Mesothelial cell of epicardium (in vitro differentiated cells): ENCODE data around the gene SMOC2. TPM values are rescaled to one million over a fixed set of nuclear protein-coding genes. Genes with fewer than 3 reads are reported as not detected.

ENCODE experiments used
- DNase-seq, 2 experiments: peaks; one replicate each; pipeline ENCODE4 v3.0.0; 2021; ENCODE audit warnings: low spot score in 2 of 2; ENCODE audit not compliant: unreplicated experiment in 2 of 2
- H3K27ac Mint-ChIP-seq: 2 replicates; pipeline ENCODE4 v1.8.0; 2021; ENCODE audit warnings: mixed read lengths
- H3K27me3 Mint-ChIP-seq: 2 replicates; pipeline ENCODE4 v1.8.0; 2021; ENCODE audit warnings: low read depth, mixed read lengths
- H3K36me3 Mint-ChIP-seq: 2 replicates; pipeline ENCODE4 v1.8.0; 2021; ENCODE audit warnings: mixed read lengths
- H3K4me1 Mint-ChIP-seq: 2 replicates; pipeline ENCODE4 v1.8.0; 2021; ENCODE audit warnings: mixed read lengths
- H3K4me3 Mint-ChIP-seq: 2 replicates; pipeline ENCODE4 v1.8.0; 2021; ENCODE audit warnings: mild to moderate bottlenecking, moderate library complexity, mixed read lengths
- H3K9me3 Mint-ChIP-seq: 2 replicates; pipeline ENCODE4 v1.8.0; 2021; ENCODE audit warnings: mixed read lengths
- total RNA-seq: library from RNA; stranded (reverse); gene quantifications from 3 replicates; pipeline ENCODE4 v1.2.1, GENCODE V29; 2021
- TF ChIP-seq, protein P1 (sequence below): fragments of 200-600 bp; sonication (generic); IDR thresholded peaks from one replicate; pipeline ENCODE4 v1.5.0; 2021; ENCODE audit warnings: antibody characterized with exemption; ENCODE audit not compliant: unreplicated experiment

The SMOC2 gene, protein sequence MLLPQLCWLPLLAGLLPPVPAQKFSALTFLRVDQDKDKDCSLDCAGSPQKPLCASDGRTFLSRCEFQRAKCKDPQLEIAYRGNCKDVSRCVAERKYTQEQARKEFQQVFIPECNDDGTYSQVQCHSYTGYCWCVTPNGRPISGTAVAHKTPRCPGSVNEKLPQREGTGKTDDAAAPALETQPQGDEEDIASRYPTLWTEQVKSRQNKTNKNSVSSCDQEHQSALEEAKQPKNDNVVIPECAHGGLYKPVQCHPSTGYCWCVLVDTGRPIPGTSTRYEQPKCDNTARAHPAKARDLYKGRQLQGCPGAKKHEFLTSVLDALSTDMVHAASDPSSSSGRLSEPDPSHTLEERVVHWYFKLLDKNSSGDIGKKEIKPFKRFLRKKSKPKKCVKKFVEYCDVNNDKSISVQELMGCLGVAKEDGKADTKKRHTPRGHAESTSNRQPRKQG
- 4.4 to 4.9 TPM (median 4.8 TPM) in 3 replicates for total RNA-seq

DNA sequence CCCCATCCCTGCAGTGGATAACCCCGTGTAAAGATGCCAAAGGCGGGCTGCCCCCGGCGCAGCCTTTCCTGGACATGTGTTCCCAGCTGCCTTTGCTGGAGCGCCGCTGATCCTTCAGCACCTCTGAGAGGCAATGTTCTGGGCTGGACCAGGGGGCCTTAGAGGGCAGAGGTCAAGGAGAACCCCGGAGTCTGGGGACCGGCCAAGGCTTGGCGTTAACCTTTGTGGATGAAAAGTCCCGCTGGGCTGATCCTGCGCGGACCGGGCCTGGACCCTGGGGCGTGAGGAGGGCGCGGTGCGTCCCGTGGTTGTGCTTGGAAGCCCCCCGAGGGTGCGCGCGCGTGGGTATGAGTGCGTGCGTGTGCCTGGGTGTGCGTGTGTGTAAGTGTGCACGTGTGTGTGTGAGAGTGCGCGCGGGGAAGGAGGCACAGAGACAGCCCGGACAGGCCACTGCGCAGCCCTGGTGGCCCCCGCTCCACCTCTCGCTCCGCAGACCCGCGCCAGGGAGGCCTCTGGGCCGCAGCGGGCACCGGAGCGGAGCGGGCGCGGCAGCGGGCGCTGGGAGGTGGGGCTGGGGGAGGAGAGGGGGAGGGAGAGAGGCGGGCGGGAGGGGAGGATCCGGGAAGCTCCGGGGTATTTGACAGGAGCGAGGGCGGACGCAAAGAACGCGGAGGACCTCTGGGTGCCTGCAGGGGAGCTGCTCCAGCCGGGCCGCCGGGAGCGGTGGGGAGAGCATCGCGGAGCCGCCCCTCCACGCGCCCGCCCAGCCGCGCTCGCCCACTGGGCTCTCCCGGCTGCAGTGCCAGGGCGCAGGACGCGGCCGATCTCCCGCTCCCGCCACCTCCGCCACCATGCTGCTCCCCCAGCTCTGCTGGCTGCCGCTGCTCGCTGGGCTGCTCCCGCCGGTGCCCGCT lies at the start of gene SMOC2:
Gene SMOC2 (plus strand): TSS at position 665 of the 914 bp plus-strand sequence. CDS start 187 bp downstream, at position 852.
- TF ChIP-seq, protein P1, sequence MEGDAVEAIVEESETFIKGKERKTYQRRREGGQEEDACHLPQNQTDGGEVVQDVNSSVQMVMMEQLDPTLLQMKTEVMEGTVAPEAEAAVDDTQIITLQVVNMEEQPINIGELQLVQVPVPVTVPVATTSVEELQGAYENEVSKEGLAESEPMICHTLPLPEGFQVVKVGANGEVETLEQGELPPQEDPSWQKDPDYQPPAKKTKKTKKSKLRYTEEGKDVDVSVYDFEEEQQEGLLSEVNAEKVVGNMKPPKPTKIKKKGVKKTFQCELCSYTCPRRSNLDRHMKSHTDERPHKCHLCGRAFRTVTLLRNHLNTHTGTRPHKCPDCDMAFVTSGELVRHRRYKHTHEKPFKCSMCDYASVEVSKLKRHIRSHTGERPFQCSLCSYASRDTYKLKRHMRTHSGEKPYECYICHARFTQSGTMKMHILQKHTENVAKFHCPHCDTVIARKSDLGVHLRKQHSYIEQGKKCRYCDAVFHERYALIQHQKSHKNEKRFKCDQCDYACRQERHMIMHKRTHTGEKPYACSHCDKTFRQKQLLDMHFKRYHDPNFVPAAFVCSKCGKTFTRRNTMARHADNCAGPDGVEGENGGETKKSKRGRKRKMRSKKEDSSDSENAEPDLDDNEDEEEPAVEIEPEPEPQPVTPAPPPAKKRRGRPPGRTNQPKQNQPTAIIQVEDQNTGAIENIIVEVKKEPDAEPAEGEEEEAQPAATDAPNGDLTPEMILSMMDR, result no peak
- peak within 1 kb of the TSS; percentile 63 for H3K4me3 Mint-ChIP-seq
- peaks cover 7% of the 10 kb centered on the region for H3K9me3 Mint-ChIP-seq
- peak within 1 kb of the TSS; percentile 6 for H3K27ac Mint-ChIP-seq
- peaks cover 74% of the 10 kb centered on the region for H3K27me3 Mint-ChIP-seq
- H3K4me1 Mint-ChIP-seq, result peaks cover 26% of the 10 kb centered on the region
- H3K36me3 Mint-ChIP-seq, result no peaks in the 10 kb centered on the region
- DNase-seq, result peak in 1 of 2 experiments; percentile 51

DNA sequence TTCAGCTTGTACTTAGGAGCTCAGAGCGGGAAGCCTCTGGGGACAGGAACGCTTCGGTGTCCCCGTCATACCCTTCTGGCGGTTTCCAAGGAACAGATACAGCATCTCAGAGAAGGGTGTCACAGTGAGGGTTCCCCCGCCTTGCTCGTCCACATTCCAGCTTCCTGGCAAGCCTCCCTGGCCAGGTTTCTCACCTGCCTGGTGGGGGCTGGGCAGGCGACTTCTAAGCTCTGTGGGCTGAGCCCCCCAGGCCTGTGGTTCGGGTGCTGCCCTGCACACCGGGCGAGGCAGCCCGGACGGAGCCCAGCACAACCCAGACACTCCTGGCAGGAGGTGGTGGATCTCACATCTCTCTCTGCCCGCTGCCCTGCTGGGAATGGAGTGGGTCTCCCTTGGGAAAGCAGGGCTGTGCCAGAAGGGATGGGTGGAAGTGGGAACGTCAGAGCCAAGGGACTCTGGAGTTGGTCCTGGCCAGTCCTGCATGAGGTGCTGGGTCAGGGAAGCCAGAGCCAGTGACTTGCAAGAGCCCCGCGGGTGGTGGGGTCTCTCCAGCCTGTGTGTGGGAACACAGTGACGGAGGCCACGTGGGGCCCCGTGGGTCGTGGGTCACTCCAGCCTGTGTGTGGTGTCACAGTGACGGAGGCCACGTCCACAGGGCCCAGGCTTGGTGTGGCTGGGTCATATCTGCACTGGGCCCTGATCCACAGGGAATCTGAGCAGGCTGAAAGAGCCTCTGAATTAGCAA lies 47.7 kb upstream of the SMOC2 start:
- no peak for DNase-seq
- Mint-ChIP-seq H3K4me3 (no peak overlapping the region), H3K27me3 (peaks cover 1% of the 10 kb centered on the region), H3K27ac (no peak overlapping the region), H3K36me3 (no peaks in the 10 kb centered on the region), H3K4me1 (peaks cover 8% of the 10 kb centered on the region), H3K9me3 (peaks cover 3% of the 10 kb centered on the region)
- TF ChIP-seq, protein P1, result no peak

DNA sequence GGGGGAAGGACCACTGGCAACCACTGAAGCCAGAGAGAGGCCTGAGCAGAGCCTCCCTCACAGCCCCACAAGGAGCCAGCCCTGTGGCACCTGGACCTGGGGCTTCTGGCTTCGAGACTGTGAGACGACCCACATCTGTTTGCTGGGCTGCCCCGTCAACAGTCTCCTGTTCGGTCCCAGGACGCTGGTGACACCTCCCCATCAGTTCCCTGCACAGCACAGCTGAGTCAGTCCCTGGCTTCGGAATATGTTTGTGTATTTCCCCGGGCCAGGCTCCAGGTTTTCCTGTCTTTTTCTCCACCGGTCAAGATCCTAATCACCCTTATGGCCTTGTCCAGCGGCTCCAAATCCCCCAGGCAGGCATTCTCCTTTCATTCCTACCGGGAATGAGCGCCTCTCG lies 46.4 kb upstream of the SMOC2 start:
- H3K27me3 Mint-ChIP-seq, result peaks cover 2% of the 10 kb centered on the region

DNA sequence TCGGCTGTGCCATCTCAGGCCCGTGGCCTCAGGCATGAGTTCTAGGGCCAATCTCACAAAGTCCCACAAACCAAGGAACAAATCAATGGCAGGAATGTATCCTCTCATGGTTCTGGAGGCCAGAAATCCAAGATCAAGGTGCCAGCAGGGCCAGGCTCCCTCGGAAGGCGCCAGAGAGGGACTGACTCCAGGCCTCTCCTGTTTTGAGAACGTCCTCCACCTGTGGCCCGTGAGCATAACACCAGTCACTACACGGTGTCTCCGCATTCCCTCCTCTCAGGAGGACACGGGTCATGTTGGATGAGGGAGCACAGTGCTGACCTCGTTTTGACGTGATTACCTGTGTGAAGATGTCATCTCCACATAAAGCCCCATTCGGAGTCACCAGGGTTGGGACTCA lies 45.0 kb upstream of the SMOC2 start:
- Mint-ChIP-seq H3K9me3 (peaks cover 19% of the 10 kb centered on the region), H3K36me3 (no peaks in the 10 kb centered on the region), H3K27ac (no peak overlapping the region), H3K27me3 (peaks cover 8% of the 10 kb centered on the region), H3K4me1 (peaks cover 8% of the 10 kb centered on the region), H3K4me3 (no peak overlapping the region)
- DNase-seq, result no peak
- TF ChIP-seq, protein P1, result no peak

More for the DNA sequence above, 46.4 kb upstream of the SMOC2 start:
- no peak for DNase-seq
- Mint-ChIP-seq H3K9me3 (peaks cover 12% of the 10 kb centered on the region), H3K4me1 (peaks cover 8% of the 10 kb centered on the region), H3K27ac (no peak overlapping the region), H3K36me3 (no peaks in the 10 kb centered on the region), H3K4me3 (no peak overlapping the region)
- TF ChIP-seq, protein P1, result no peak

DNA sequence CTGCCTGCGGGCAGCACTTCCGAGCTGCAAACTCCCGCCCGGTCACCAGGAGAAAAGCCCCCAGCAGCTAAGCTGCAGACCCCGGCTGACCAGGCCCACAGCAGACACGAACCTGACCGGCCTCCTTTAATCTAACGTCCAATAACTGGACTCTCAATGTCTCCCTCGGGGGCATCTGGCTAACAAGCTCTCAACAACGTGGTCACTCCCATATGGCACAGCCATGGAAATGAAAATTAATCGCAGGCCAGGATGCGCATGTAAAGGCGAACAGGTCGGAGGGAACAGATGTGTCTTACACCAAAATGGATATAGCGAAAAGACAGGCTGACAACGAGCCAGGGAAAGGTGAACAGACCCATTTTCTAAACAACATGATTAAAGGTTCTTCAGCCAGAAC lies 44.4 kb upstream of the SMOC2 start:
- no peak for DNase-seq
- Mint-ChIP-seq H3K27me3 (peaks cover 8% of the 10 kb centered on the region), H3K9me3 (peaks cover 23% of the 10 kb centered on the region), H3K4me1 (peaks cover 8% of the 10 kb centered on the region), H3K4me3 (no peak overlapping the region), H3K36me3 (no peaks in the 10 kb centered on the region), H3K27ac (no peak overlapping the region)
- TF ChIP-seq, protein P1, result no peak
